DND-41 (cell line): ENCODE measurements around the gene RYR2.

Experiments
- CTCF ChIP-seq: IDR thresholded peaks from 2 replicates; pipeline ENCODE4 v1.5.1; 2012; ENCODE audit warnings: borderline replicate concordance, low read length, moderate library complexity, mild to moderate bottlenecking; ENCODE audit not compliant: poor library complexity, severe bottlenecking; ENCODE audit errors: extremely low read depth
- EZH2 ChIP-seq: IDR thresholded peaks from 3 replicates; pipeline ENCODE4 v1.6.1; 2012; ENCODE audit warnings: borderline replicate concordance, low read depth, mild to moderate bottlenecking, moderate library complexity, low read length, inconsistent platforms; ENCODE audit not compliant: severe bottlenecking

GRCh38 chr1:237772009-237772408, 730.0 kb downstream of the RYR2 start:
- no peak for TF ChIP-seq CTCF
- TF ChIP-seq EZH2 = no peak
